Fibroblast of the conjunctiva (primary cell): Measurements from ENCODE around the gene GCK.

Experiments used
- DNase-seq: peaks from one replicate; pipeline ENCODE4 v3.0.0-alpha.2; 2010; ENCODE audit warnings: low read depth

Gene GCK

DNA sequence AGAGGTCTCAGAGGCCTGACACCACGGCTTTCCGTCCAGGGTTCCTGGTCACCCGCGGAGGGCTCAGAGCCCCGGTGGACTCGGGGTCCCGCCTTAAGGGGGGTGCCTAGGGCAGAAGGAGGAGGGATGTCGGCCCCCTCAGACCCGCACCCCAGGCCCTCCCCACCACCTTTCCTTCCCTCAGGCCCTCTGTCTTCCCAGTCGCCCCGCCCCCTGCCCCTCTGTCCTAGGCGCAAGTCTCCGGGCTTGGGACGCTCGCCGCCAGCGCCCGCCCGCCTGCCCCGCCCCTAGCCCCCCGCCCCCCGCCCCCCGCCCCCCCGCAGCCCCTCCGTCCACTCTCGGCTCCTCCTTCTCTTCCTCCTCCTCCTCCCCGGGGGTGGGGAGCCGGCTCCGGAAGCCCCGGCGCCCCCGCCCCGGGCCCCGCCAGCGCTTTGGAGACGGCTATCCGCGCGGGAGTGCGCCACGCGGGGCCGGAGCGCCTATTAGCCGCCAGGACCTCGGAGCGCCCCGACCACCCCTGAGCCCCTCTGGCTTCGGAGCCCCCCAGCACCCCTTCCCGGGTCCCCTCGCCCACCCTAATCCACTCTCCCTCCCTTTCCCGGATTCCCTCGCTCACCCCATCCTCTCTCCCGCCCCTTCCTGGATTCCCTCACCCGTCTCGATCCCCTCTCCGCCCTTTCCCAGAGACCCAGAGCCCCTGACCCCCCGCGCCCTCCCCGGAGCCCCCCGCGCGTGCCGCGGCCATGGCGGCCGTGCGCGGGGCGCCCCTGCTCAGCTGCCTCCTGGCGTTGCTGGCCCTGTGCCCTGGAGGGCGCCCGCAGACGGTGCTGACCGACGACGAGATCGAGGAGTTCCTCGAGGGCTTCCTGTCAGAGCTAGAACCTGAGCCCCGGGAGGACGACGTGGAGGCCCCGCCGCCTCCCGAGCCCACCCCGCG lies 85.0 kb downstream of the GCK start, which contains the start of gene AEBP1:
Gene AEBP1, plus strand, starts transcription at position 423 of the 937 bp plus-strand sequence. Its CDS starts 321 bp downstream, at position 744.
- DNase-seq: no peak

DNA sequence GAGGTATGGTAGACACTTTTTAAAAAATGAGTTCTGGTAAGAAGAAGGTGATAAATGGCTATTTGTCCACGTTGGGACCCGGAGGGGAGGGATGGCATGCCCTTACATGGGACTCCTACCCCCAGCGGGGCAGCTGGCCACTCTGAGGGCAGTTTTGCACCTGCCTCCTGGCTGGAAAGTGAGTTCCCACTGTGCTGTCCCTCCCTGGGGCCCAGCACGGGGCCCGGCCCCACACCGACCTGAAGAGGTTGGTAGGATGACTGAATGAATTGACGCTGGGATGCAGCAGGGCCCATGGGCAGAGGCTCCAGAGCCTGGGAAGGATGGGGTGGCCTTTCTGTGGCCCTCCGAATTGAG lies 85.7 kb downstream of the GCK start:
- no peak for DNase-seq

GRCh38 chr7:44102846-44103565 lies 86.2 kb downstream of the GCK start:
- no peak for DNase-seq

GRCh38 chr7:44101966-44102845 lies 87.0 kb downstream of the GCK start:
- peak; percentile 51 for DNase-seq

GRCh38 chr7:44101303-44101965 lies 87.8 kb downstream of the GCK start:
- DNase-seq: no peak

DNA sequence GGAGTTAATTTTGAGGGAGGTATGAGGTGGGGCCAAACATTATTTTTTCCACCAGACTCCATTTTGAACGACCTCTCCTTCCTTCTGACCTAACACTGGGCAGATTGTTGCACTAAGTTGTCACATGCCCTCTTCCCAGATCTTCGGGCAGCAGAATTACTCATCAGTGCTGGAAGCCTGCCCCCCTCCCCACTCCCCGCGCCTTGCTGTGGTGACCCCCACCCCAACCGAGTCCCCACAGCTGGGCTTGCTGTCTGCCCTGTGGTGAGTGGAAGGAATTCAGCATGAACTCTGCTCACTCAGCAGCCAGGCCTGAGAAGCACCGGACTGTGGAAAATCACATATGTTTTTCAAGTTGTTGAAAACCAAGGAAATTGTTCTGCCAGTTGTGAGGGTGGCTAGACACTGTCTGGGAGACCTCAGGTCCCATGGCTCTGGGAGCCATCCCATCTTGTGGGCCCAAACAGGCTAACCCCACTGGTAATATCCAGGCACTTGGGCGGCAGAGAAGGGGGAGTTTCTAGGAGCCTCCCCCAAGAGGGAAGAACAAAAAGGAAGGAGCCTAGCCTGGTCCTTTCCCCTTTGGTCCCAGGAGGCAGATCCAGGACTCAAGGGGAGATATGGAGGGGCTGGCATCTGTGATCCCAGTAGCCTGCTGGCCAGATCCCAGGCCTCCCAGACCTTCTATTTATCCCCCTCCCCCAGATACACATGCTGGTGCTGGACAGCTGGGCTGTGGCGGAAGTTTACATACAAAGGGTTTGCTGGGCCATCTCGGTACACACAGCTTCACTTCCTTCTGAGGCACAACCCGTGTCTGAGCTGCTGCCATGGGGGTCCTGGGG lies 88.6 kb downstream of the GCK start:
- DNase-seq: peak; percentile 49

DNA sequence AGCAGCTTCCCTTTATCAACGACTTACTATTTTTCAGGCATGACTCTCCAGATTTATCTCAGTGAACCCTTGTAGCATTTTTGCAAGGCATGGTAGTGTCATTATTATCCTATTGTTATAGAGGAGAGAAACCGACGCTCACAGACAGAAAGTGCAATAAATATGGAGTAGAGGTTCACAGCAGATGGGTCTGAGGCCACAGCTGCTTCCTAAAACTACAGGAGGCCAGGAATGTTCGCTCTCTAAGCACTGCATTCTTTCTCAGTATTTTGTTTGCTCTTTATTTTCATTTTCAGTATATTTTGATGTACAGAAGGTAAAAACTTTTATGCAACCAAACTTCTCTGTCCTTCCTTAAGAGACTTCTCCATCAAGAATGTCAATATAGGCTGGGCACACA lies 89.6 kb downstream of the GCK start:
- DNase-seq: no peak

- DNase-seq: no peak
Measured at GRCh38 chr7:44098092-44099068, 90.9 kb downstream of the GCK start.

GRCh38 chr7:44097064-44097932 lies 91.9 kb downstream of the GCK start:
- DNase-seq: no peak

GRCh38 chr7:44096326-44096881 lies 92.8 kb downstream of the GCK start:
- DNase-seq: no peak

GRCh38 chr7:44095781-44096180 lies 93.5 kb downstream of the GCK start:
- DNase-seq: no peak

DNA sequence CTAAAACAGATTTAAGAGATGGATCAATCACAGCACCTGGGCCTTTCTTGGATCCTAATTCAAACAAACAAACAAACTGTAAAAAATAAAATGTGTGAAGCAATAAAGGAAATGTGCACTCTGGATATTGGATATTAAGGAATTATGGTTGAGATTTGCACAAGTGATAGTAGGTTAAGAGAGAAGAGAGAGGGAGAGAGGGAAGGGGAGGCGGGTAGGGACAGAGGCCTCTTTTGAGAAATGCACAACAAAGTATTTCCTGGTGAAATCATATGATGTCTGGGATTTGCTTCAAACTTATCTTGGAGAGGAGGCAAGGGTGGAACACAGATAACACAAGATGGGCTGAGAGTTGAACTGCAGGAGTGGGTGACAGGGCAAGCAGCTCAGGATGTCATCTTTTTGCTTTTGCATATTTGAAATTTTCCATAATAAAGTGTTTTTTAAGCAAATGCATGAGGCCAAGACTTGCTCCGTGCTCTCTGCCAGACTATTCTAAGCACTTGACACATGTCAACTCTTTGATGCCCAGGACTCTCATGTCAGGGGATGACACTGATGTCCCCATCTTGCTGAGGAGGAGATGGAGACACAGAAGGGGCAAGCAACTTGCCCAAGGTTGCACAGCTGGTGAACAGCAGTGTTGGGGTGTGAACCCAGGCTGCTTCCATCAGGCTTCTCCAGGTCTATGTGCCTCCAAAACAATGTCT lies 94.2 kb downstream of the GCK start:
- DNase-seq: no peak

DNA sequence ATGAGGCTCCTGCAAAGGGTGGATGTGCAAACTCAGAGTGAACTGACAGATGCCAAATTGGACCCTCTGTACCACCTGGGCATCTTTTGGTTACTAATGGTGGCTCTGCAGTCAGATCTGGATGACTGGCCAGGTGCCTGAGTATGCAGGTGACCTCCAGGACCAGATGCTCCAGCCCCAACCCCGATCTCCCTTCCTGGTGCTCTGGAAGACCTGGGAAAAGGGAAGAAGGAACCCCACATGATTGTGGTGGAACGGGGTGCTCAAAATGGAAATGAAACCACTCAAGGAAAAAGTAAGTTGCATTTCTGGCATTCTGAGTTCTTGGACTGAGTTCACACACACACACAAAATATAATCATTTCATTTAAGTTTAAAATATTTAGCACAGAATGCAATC lies 94.9 kb downstream of the GCK start:
- DNase-seq: no peak
